SK-N-MC (cell line): Measurements from ENCODE around the gene PCED1B.

Experiments used
- EZH2 ChIP-seq: fragments of 200-600 bp; sonication (generic); IDR thresholded peaks from one replicate; pipeline ENCODE4 v1.6.1; 2017; ENCODE audit warnings: antibody characterized with exemption
- POLR2AphosphoS5 ChIP-seq: IDR thresholded peaks from 2 replicates; pipeline ENCODE4 v1.6.1; 2012; ENCODE audit warnings: mild to moderate bottlenecking, low read depth, low read length, borderline replicate concordance

- TF ChIP-seq POLR2AphosphoS5 (no peak), EZH2 (no peak)
These were observed 65.3 kb downstream of the PCED1B start for GRCh38 chr12:47144769-47145168.
